K562 (cell line): ENCODE results near the gene ARHGAP26. TPM values are rescaled to one million over a fixed set of nuclear protein-coding genes. Genes with fewer than 3 reads are reported as not detected.
A peak's percentile ranks its signal among the peaks of the same experiment; 100 is the strongest.

Experiments used
- MEF2D ChIP-seq: conservative IDR thresholded peaks from 2 replicates; pipeline ENCODE4 v1.6.1; 2016; ENCODE audit warnings: low read depth, missing genetic modification characterization, missing compliant biosample characterization
- RBM34 ChIP-seq: fragments of 200-400 bp; formaldehyde crosslinking; IDR thresholded peaks from 2 replicates; pipeline ENCODE4 v1.6.1; 2018; ENCODE audit warnings: low read length, borderline replicate concordance; ENCODE audit not compliant: insufficient read depth
- SAFB2 ChIP-seq: fragments of 200-400 bp; formaldehyde crosslinking; IDR thresholded peaks from 2 replicates; pipeline ENCODE4 v1.6.1; 2018; ENCODE audit warnings: borderline replicate concordance, low read length, low read depth, moderate library complexity; ENCODE audit not compliant: severe bottlenecking
- TCF3 ChIP-seq: sonication (generic); formaldehyde crosslinking; IDR thresholded peaks from 2 replicates; pipeline ENCODE4 v1.4.0; 2020; ENCODE audit warnings: mild to moderate bottlenecking, missing genetic modification reagents
- polyA plus RNA-seq, 8 experiments: library from polyadenylated mRNA; depleted of rRNA in 4 of 8; stranded (reverse) in 5 of 8; unstranded in 3 of 8; fragments of >200 nt; fragmentation: Nextera tagmentation in 2 of 8; fragmentation: Illumina TruSeq in 1 of 8; extraction: Ambion mirVana in 2 of 8; extraction: Trizol in 1 of 8; gene quantifications; 2 replicates each; pipeline versions ENCODE4 v1.2.1 to v1.2.3, GENCODE V29; 2011 to 2014; ENCODE audit warnings: inconsistent platforms in 1 of 8, missing spikeins in 1 of 8
- total RNA-seq, 7 experiments: library from RNA; depleted of rRNA in 6 of 7; stranded (reverse); fragments of >200 nt in 6 of 7; fragmentation: Illumina TruSeq in 2 of 7; extraction: Trizol in 2 of 7; gene quantifications; 2 replicates each; pipeline versions ENCODE4 v1.2.1 to v1.2.3, GENCODE V29; 2011 to 2021; ENCODE audit warnings: low replicate concordance in 1 of 7
- TF ChIP-seq, protein P1 (sequence below): fragments of 200-600 bp; sonication (generic); IDR thresholded peaks from one replicate; pipeline ENCODE4 v1.6.1; 2012; ENCODE audit warnings: mild to moderate bottlenecking, low read depth, low read length, inconsistent platforms

ARHGAP26 gene
- total and polyA plus RNA-seq, 9 of the 15 experiments (the other 6 are each of a cell fraction or from before 2014, with no cell fraction given), result 0.13 to 1.1 (median 0.55) TPM

DNA sequence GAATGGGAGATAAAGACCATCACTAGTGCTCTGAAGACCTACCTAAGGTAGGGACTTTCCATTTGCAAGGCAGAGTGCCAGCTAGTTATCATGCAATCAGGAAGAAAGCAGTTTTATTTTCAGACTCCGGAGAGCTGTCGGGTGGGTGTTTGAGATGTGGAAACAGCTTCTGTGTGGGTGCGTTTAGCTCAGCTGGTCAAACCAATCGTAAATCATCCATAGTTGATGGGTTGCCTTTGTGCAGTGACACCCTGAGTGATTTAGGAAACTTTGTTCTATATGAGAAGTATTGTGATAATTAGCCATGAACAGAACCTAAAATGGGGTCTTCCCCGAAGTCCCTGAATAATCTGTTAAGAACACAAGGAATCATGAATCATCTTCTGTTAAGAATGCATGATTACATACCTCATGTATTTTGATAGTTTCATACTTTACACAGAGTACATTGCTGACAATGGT is 284.3 kb downstream of the ARHGAP26 start (continued):
- TF ChIP-seq, protein P1, sequence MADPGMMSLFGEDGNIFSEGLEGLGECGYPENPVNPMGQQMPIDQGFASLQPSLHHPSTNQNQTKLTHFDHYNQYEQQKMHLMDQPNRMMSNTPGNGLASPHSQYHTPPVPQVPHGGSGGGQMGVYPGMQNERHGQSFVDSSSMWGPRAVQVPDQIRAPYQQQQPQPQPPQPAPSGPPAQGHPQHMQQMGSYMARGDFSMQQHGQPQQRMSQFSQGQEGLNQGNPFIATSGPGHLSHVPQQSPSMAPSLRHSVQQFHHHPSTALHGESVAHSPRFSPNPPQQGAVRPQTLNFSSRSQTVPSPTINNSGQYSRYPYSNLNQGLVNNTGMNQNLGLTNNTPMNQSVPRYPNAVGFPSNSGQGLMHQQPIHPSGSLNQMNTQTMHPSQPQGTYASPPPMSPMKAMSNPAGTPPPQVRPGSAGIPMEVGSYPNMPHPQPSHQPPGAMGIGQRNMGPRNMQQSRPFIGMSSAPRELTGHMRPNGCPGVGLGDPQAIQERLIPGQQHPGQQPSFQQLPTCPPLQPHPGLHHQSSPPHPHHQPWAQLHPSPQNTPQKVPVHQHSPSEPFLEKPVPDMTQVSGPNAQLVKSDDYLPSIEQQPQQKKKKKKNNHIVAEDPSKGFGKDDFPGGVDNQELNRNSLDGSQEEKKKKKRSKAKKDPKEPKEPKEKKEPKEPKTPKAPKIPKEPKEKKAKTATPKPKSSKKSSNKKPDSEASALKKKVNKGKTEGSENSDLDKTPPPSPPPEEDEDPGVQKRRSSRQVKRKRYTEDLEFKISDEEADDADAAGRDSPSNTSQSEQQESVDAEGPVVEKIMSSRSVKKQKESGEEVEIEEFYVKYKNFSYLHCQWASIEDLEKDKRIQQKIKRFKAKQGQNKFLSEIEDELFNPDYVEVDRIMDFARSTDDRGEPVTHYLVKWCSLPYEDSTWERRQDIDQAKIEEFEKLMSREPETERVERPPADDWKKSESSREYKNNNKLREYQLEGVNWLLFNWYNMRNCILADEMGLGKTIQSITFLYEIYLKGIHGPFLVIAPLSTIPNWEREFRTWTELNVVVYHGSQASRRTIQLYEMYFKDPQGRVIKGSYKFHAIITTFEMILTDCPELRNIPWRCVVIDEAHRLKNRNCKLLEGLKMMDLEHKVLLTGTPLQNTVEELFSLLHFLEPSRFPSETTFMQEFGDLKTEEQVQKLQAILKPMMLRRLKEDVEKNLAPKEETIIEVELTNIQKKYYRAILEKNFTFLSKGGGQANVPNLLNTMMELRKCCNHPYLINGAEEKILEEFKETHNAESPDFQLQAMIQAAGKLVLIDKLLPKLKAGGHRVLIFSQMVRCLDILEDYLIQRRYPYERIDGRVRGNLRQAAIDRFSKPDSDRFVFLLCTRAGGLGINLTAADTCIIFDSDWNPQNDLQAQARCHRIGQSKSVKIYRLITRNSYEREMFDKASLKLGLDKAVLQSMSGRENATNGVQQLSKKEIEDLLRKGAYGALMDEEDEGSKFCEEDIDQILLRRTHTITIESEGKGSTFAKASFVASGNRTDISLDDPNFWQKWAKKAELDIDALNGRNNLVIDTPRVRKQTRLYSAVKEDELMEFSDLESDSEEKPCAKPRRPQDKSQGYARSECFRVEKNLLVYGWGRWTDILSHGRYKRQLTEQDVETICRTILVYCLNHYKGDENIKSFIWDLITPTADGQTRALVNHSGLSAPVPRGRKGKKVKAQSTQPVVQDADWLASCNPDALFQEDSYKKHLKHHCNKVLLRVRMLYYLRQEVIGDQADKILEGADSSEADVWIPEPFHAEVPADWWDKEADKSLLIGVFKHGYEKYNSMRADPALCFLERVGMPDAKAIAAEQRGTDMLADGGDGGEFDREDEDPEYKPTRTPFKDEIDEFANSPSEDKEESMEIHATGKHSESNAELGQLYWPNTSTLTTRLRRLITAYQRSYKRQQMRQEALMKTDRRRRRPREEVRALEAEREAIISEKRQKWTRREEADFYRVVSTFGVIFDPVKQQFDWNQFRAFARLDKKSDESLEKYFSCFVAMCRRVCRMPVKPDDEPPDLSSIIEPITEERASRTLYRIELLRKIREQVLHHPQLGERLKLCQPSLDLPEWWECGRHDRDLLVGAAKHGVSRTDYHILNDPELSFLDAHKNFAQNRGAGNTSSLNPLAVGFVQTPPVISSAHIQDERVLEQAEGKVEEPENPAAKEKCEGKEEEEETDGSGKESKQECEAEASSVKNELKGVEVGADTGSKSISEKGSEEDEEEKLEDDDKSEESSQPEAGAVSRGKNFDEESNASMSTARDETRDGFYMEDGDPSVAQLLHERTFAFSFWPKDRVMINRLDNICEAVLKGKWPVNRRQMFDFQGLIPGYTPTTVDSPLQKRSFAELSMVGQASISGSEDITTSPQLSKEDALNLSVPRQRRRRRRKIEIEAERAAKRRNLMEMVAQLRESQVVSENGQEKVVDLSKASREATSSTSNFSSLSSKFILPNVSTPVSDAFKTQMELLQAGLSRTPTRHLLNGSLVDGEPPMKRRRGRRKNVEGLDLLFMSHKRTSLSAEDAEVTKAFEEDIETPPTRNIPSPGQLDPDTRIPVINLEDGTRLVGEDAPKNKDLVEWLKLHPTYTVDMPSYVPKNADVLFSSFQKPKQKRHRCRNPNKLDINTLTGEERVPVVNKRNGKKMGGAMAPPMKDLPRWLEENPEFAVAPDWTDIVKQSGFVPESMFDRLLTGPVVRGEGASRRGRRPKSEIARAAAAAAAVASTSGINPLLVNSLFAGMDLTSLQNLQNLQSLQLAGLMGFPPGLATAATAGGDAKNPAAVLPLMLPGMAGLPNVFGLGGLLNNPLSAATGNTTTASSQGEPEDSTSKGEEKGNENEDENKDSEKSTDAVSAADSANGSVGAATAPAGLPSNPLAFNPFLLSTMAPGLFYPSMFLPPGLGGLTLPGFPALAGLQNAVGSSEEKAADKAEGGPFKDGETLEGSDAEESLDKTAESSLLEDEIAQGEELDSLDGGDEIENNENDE, result no peak
- TF ChIP-seq MEF2D (0 out of 2 replicates have a peak, but pooled peaks have one; percentile 49), SAFB2 (no peak), RBM34 (no peak), TCF3 (no peak)
